HTERT RPE-1 (cell line): ENCODE measurements around the gene ASB1.
"Not testable (repeated sequence)": the region's sequence is repeated elsewhere in the genome, so short reads cannot be mapped to it uniquely, and the experiment has no call there.

Source experiments
- in situ Hi-C: fragments of 300-500 bp; cut with MboI; formaldehyde crosslinking; loops from 4 replicates; pipeline ENCODE4 v1.14.3; 2020; ENCODE audit warnings: low sequenced_read_pairs

ASB1 gene

DNA sequence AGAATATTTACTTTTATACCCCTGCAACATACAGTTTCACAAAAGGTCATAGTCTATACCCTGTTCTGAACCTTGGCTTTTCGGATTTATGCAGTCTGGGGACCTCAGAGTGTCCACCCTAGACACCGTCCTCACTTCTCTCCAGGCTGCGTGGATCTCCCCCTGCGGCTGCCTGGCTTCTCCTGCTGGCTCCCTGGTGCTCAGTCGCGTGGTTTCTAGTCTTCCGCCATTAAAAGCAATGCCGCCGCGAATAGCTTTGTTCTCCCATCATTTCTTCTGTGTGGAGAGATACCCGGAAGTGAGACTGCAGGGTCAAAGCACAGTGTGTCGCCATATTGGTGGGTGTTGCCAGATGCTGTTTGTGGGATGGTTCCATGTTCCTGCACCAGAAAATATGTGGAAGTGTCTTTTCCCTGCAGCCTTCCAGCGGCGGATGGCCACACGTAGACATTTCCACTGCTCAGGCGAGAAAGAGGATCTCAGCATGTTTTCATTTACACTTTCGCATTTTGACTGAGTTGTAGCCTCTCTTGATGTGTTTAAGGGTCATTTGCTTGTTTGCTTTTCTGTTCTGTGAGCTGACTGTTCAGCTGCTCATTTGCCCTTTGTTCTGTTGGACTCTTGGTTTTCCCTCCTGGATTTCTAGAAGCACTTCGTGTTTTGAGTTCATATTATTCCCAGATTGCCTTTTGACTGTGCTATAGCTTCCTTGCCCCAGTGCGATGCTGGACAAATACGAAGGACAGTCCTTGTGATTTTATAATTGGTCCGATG lies 22.9 kb upstream of the ASB1 start:
- in situ Hi-C loops, result no loop called here

- in situ Hi-C loops, result no loop called here
Measured at GRCh38 chr2:238404406-238405216, 22.1 kb upstream of the ASB1 start.

- in situ Hi-C loops, result not testable (repeated sequence)
Measured at GRCh38 chr2:238405217-238405555, 21.5 kb upstream of the ASB1 start.

GRCh38 chr2:238406221-238406997 lies 20.3 kb upstream of the ASB1 start:
- in situ Hi-C loops, result no loop called here

DNA sequence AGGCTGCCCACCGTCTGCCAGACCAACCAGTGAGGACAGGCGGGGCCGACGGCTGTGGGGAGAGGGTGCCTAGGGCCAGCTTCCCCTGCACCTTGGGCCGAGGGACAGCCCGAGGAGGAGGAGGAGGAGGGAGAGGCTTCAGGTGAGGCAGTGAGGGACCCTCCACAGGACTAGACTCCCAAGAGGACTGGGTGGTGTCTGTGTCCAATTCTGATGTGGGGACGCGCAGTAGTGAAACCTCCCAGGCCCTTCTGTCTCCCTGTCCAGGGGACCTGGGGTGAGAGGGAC lies 19.8 kb upstream of the ASB1 start:
- in situ Hi-C loops, result no loop called here

- in situ Hi-C loops, result no loop called here
Measured at GRCh38 chr2:238407566-238407965, 19.2 kb upstream of the ASB1 start.

DNA sequence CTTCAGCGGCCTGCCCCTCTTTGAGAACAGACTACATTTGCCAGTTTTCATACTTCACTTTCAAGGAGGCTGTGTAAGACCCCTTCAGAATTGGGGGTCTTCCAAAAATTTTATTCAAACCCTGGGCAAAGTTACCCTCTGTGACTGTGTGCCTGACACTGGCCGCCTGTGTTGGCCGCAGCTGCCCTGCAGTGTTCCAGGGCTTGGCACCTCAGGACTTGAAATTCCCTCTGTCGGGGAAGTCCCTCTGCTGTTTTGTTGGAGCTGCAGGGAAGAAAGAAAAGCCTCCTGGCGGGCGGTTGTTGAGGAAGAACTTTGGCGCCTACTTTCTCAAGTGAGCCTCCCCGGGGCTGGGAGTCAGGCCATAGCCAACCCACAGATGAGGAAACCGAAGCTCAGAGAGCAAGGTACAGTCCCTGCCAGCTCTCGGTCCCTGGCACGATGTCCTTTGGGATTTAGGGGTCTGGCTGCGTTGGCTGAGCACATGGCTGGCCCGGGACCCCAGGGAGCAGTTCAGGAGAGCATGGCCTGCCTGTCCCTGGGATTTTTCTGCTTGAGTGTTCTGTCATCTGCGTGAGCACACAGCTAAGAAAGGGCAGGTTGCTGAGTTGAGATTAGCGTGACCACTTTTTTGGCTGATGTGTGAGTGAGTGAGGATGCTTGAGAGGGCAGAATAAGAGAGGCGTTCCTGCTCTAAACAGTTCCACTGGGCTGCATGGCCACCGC lies 17.9 kb upstream of the ASB1 start:
- in situ Hi-C loops, result no loop called here

- in situ Hi-C loops, result no loop called here
Measured at GRCh38 chr2:238409341-238410199, 17.2 kb upstream of the ASB1 start.

DNA sequence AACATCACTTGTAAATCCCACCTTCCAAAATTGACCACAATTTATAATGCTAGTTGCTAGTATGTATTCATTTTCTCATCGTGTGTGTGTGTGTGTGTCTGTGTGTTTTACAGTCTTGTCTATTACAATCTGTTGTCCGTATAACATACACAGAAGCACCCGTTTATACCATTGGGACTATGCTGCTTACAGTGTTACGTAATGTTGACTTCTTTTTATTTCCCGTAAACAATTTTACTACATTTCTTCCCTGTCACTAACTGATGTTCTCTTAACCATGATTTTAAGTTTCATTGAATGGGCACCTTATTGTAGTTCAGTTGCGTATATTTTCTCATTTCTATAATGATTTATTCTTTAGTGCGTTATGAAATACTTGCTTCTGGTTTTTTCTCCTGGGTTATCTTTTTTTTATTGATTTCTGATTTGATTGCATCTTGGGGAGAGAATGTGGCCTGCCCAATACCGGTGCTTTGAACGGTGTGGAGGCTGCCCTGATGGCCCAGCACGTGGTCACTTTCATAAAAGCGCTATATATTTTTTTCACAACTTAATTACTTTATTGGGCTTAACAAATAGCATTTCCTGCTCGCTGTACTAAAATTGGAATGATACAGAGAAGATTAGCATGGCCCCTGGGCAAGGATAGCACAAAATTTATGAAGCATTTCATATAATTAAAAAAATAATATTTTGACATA lies 14.5 kb upstream of the ASB1 start:
- in situ Hi-C loops, result no loop called here

DNA sequence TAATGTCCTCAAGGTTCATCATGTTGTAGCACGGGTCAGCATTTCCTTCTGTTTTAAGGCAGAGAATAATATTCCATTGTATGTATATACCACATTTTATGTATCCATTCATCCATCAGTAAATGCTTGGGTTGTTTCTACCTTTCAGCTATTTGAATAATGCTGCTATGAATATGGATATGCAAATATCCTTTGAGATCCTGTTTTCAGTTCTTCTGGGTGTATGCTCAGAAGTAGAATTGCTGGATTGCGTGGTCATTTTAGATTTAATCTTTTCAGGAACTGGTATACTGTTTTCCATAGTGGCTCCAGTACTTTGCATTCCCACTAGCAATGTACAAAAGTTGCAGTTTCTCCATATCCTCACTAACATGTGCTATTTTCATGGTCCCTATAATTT lies 13.4 kb upstream of the ASB1 start:
- in situ Hi-C loops, result no loop called here

- in situ Hi-C loops, result no loop called here
Measured at GRCh38 chr2:238415036-238415764, 11.5 kb upstream of the ASB1 start.

- in situ Hi-C loops, result no loop called here
Measured at GRCh38 chr2:238415893-238416292, 10.8 kb upstream of the ASB1 start.

- in situ Hi-C loops, result no loop called here
Measured at GRCh38 chr2:238418196-238418998, 8.3 kb upstream of the ASB1 start.

- in situ Hi-C loops, result no loop called here
Measured at GRCh38 chr2:238418999-238419546, 7.7 kb upstream of the ASB1 start.

GRCh38 chr2:238420442-238420841 lies 6.3 kb upstream of the ASB1 start:
- in situ Hi-C loops, result no loop called here

GRCh38 chr2:238420878-238421694 lies 5.6 kb upstream of the ASB1 start:
- in situ Hi-C loops, result no loop called here

DNA sequence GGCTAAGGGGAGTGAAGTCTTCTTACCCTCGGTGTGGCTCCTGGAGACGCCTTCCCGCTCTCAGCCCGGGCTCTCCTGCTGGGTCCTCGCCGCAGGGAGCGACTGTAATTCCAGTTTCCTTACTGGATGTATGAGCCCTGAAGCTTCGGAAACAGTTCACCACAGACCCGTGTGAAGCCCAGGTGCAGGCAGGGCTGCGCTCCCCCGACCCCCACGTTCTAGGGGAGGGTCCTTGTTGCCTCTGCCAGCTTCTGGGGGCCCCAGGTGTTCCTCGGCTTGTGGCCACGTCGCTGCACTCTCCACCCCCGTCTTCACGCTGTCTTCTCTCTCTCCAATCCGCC lies 5.1 kb upstream of the ASB1 start:
- in situ Hi-C loops, result no loop called here
